HepG2 (cell line): Measurements from ENCODE around the gene NKD1. TPM values are rescaled to one million over a fixed set of nuclear protein-coding genes. Genes with fewer than 3 reads are reported as not detected.

ENCODE experiments used
- AKAP8 ChIP-seq: sonication (generic); formaldehyde crosslinking; IDR thresholded peaks from 2 replicates; pipeline ENCODE4 v1.5.1; 2020; ENCODE audit warnings: mild to moderate bottlenecking, missing genetic modification reagents
- ARNTL ChIP-seq: sonication (generic); formaldehyde crosslinking; IDR thresholded peaks from 2 replicates; pipeline ENCODE4 v1.4.0; 2020; ENCODE audit warnings: mild to moderate bottlenecking, missing genetic modification reagents
- ELF1 ChIP-seq: sonication (generic); formaldehyde crosslinking; IDR thresholded peaks from 2 replicates; pipeline ENCODE4 v1.4.0; 2020; ENCODE audit warnings: missing genetic modification reagents
- FOXP4 ChIP-seq: sonication (generic); formaldehyde crosslinking; IDR thresholded peaks from 2 replicates; pipeline ENCODE4 v1.4.0; 2020; ENCODE audit warnings: missing genetic modification reagents
- HNF1B ChIP-seq: sonication (generic); formaldehyde crosslinking; IDR thresholded peaks from 2 replicates; pipeline ENCODE4 v1.5.1; 2020; ENCODE audit warnings: mild to moderate bottlenecking, moderate library complexity, missing genetic modification reagents
- MLLT10 ChIP-seq: sonication (generic); formaldehyde crosslinking; IDR thresholded peaks from 2 replicates; pipeline ENCODE4 v1.4.0; 2020; ENCODE audit warnings: missing genetic modification reagents
- MLXIP ChIP-seq: sonication (generic); formaldehyde crosslinking; IDR thresholded peaks from 2 replicates; pipeline ENCODE4 v1.9.0; 2021; ENCODE audit warnings: missing genetic modification reagents, borderline replicate concordance
- SOX13 ChIP-seq, 3 experiments: fragments of 450-650 bp in 1 of 3; sonication (generic) in 1 of 3; formaldehyde crosslinking in 1 of 3; IDR thresholded peaks in 2 of 3; conservative IDR thresholded peaks in 1 of 3; 2 replicates each; pipeline versions ENCODE4 v1.5.0 to v1.6.1; 2016 to 2020; ENCODE audit warnings: antibody characterized with exemption in 1 of 3, mild to moderate bottlenecking in 1 of 3, missing compliant biosample characterization in 1 of 3, missing genetic modification reagents in 1 of 3, moderate library complexity in 1 of 3
- TBX2 ChIP-seq: sonication (generic); formaldehyde crosslinking; IDR thresholded peaks from 2 replicates; pipeline ENCODE4 v1.5.0; 2020; ENCODE audit warnings: missing genetic modification reagents, mild to moderate bottlenecking, borderline replicate concordance
- ZBTB37 ChIP-seq: sonication (generic); formaldehyde crosslinking; IDR thresholded peaks from 2 replicates; pipeline ENCODE4 v1.4.0; 2020; ENCODE audit warnings: mild to moderate bottlenecking, missing genetic modification reagents
- ZNF12 ChIP-seq: sonication (generic); formaldehyde crosslinking; IDR thresholded peaks from 2 replicates; pipeline ENCODE4 v1.5.0; 2020; ENCODE audit warnings: missing genetic modification reagents
- ZNF235 ChIP-seq: sonication (generic); formaldehyde crosslinking; IDR thresholded peaks from 2 replicates; pipeline ENCODE4 v1.8.1; 2023; ENCODE audit warnings: mild to moderate bottlenecking, missing genetic modification reagents, borderline replicate concordance
- ZNF296 ChIP-seq: sonication (generic); formaldehyde crosslinking; conservative IDR thresholded peaks from 2 replicates; pipeline ENCODE4 v1.5.0; 2020; ENCODE audit warnings: mild to moderate bottlenecking, missing genetic modification reagents
- ZNF451 ChIP-seq: sonication (generic); formaldehyde crosslinking; IDR thresholded peaks from 2 replicates; pipeline ENCODE4 v1.5.0; 2020; ENCODE audit warnings: mild to moderate bottlenecking, missing genetic modification reagents
- ZNF543 ChIP-seq: sonication (generic); formaldehyde crosslinking; IDR thresholded peaks from 2 replicates; pipeline ENCODE4 v1.4.0; 2020; ENCODE audit warnings: mild to moderate bottlenecking, missing genetic modification reagents
- ZNF572 ChIP-seq: sonication (generic); formaldehyde crosslinking; IDR thresholded peaks from 2 replicates; pipeline ENCODE4 v1.5.1; 2020; ENCODE audit warnings: mild to moderate bottlenecking, missing genetic modification reagents
- ZNF747 ChIP-seq: sonication (generic); formaldehyde crosslinking; IDR thresholded peaks from 2 replicates; pipeline ENCODE4 v1.8.1; 2023; ENCODE audit warnings: missing genetic modification reagents, mild to moderate bottlenecking, borderline replicate concordance
- polyA plus RNA-seq, 8 experiments: library from polyadenylated mRNA; depleted of rRNA in 3 of 8; stranded (reverse) in 7 of 8; unstranded in 1 of 8; fragments of >200 nt; fragmentation: Illumina TruSeq in 4 of 8; extraction: Trizol in 4 of 8; gene quantifications; 2 replicates each; pipeline versions ENCODE4 v1.2.1 to v1.2.3, GENCODE V29; 2011 to 2016; ENCODE audit warnings: low read depth in 4 of 8, missing spikeins in 1 of 8, mixed read lengths in 1 of 8; ENCODE audit not compliant: insufficient read depth in 1 of 8
- total RNA-seq, 5 experiments: library from RNA; depleted of rRNA; stranded (reverse); fragments of >200 nt; fragmentation: Illumina TruSeq; extraction: Trizol; gene quantifications; 2 replicates each; pipeline ENCODE4 v1.2.3, GENCODE V29; 2016; ENCODE audit warnings: low read depth in 1 of 5

NKD1 gene
- total and polyA plus RNA-seq, 2 of the 13 experiments (the other 11 are each of a cell fraction or from before 2014, with no cell fraction given) = 70.4 to 121 TPM

- TF ChIP-seq MLXIP (CRISPR knock-in tag) = no peak
- TF ChIP-seq FOXP4 = no peak
- TF ChIP-seq ZNF451 = no peak
- no peak for TF ChIP-seq ZNF747 (CRISPR knock-in tag)
- TF ChIP-seq ELF1 (CRISPR knock-in tag) = peak; percentile 31; the same call in 1 of the 2 replicates
- TF ChIP-seq ZNF572 (CRISPR knock-in tag) = no peak
- TF ChIP-seq AKAP8 (CRISPR knock-in tag) = no peak
- no peak for TF ChIP-seq ZNF235 (CRISPR knock-in tag)
- TF ChIP-seq ZNF543 (CRISPR knock-in tag) = no peak
- TF ChIP-seq ZNF296 (CRISPR knock-in tag) = no peak
- TF ChIP-seq ZNF12 = 0 out of 2 replicates have a peak, but pooled peaks have one; percentile 23
- 0 out of 2 replicates have a peak, but pooled peaks have one; percentile 32 for TF ChIP-seq ZBTB37 (CRISPR knock-in tag)
- TF ChIP-seq HNF1B (CRISPR knock-in tag) = peak; percentile 48; the same call in 1 of the 2 replicates
- TF ChIP-seq MLLT10 (CRISPR knock-in tag) = no peak
- TF ChIP-seq SOX13 (IDR thresholded peaks at IDR 0.05) = no peak
- TF ChIP-seq SOX13 (CRISPR knock-in tag; conservative IDR thresholded peaks at IDR 0.05 in 1 of 2, IDR thresholded peaks at IDR 0.05 in 1 of 2) = 0 out of 4 replicates have a peak, but pooled peaks of 1 of the 2 experiments have one; percentile 5
- no peak for TF ChIP-seq TBX2 (CRISPR knock-in tag)
- peak; percentile 75 for TF ChIP-seq ARNTL
Observed at GRCh38 chr16:50696575-50697420, 148.6 kb downstream of the NKD1 start (continued).
